ENCODE data around the gene SMIM28.

Gene SMIM28

DNA sequence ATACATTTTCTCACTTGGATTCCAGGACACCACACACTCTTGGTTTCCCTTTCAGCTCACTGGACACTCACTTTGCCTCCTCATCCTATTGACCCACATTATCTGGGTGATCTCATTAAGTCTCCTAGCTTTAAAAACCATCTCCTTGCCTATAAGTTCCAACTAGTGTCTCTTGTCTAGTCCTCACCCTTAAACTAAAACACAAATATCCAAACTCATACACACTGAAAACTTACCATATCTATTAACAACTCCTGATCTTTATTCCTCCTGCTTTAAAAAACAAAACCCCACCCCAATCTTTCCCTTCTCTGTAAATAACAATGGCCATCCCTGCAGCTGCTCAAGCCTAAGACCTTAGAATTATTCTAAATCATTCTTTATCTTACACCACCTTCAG, 3.5 kb upstream of the SMIM28 start:
- no peak for DNase-seq (ENCODE audit: low read depth in 2 of 2)

DNA sequence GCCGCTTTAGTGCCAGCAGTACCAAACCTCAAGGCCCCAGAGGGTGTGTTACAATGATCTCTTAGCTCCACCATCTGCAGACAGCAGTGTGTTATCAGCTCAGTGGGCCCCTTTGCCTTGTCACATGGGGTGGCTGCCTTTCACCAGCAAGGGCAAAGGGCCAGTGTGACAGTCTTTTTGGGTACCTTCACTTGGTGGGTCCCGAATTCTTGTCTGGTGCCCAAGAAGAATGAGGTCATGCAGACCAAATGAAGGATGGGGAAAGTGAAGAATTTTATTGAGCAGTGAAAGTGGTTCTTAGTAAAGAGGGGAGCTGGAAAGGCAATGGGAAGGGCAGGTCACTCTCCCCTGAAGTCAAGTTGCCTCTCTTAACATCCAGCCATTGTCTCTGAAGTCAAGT, 2.9 kb upstream of the SMIM28 start:
- DNase-seq (ENCODE audit: low read depth in 2 of 2) = no peak

DNA sequence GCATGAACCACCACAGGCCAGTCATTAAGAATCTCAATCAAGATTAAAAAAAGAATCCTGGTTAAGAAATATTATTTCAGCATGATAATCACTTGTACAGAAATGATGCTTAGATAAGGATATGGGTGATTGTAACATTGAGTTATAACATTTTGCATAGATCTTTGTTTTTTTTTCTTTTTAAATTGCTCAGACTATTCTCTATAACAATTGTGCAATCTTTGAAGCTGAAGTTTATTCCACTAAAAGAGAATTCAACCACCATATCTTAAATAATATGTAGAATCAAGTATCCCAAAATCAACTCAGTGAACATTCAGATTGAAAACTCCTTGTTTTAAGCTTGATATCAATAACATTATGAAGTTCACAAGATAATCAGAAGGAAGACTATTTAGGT, 663 bp upstream of the SMIM28 start:
- DNase-seq (ENCODE audit: low read depth in 2 of 2) = no peak

DNA sequence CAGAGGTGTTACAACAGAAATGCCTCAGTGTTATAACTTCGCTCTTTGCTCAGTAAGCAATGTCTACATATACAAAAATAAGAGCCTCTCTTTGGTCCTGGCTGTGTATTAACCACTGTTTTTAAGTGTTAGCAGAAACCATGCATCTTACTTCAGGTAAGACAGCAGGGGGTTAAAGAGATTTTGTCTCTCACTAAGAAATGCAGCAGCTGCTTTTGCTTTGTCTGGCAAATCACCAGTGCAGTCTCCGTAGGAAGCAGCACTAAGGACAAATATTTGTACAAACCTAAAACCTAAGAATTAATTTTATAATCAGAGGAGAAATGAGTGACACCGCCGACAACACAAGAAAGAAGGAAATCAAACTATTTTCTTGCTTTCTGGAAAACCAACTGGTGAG, 758 bp downstream of the SMIM28 start:
- DNase-seq (ENCODE audit: low read depth in 2 of 2) = no peak

DNA sequence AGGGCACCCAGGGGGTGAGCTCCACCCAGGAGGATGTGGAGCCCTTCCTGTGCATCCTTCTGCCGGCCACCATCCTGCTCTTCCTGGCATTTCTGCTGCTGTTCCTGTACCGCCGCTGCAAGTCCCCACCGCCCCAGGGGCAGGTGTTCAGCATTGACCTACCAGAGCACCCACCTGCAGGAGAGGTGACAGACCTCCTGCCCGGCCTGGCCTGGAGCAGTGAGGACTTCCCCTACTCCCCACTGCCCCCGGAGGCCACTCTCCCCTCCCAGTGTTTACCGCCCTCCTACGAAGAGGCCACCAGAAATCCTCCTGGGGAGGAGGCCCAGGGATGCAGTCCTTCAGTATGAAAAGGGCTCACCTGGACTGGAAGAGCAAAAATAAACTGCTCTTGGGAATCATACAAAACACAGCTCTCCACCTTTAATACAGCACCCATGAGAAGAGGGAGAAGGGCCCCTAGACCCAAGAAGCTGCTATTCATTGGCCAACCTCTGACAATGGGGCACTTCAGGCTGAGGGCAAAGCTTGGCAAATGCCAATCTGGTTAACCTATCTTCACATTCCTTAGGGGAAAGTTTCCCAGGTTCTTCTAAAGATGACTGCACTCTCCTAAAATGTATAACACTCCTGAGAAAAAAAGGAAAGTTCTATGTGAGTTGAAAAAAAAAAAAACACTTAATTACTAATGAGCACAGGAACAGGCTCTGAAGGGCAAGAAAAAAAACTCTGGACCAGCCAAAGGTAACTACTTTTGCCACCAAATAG, 5.0 kb downstream of the SMIM28 start:
- DNase-seq (ENCODE audit: low read depth in 2 of 2) = no peak

DNA sequence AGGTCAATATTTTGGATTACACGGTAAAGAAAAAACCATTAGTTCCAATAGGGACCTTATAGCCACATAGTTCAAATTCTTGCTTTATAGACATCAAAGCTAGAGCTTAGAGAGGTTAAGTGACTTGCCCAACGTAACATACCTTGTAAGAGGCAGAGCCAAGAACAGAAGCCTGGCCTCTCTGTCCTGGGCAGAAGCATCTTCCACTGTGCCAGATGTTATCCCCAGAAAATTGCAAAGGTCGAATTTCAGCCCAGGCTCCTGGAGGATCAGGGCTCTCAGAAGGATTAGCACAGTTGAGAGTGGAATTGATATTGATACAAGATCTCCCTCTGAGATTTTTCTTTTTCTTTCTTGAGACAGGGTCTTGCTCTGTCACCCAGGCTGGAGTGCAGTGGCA, 6.1 kb downstream of the SMIM28 start:
- no peak for DNase-seq (ENCODE audit: low read depth in 2 of 2)

DNA sequence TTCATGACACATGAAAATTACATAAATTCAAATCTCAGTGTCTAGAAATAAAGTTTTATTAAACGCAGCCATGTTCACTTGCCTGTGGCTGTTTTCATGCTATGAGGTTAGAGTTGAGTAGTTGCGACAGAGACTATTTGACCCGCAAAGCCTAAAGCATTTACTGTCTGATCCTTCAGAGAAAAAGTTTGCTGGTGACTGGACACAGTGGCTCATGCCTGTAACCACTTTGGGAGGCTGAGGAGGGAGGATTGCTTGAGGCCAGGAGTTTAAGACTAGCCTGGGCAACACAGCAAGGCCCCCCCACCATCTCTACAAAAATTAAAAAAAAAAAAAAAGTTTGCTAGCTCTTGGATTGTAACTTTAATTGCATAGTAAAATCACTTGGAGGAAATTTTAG, 9.2 kb downstream of the SMIM28 start:
- DNase-seq (ENCODE audit: low read depth in 2 of 2) = no peak

DNA sequence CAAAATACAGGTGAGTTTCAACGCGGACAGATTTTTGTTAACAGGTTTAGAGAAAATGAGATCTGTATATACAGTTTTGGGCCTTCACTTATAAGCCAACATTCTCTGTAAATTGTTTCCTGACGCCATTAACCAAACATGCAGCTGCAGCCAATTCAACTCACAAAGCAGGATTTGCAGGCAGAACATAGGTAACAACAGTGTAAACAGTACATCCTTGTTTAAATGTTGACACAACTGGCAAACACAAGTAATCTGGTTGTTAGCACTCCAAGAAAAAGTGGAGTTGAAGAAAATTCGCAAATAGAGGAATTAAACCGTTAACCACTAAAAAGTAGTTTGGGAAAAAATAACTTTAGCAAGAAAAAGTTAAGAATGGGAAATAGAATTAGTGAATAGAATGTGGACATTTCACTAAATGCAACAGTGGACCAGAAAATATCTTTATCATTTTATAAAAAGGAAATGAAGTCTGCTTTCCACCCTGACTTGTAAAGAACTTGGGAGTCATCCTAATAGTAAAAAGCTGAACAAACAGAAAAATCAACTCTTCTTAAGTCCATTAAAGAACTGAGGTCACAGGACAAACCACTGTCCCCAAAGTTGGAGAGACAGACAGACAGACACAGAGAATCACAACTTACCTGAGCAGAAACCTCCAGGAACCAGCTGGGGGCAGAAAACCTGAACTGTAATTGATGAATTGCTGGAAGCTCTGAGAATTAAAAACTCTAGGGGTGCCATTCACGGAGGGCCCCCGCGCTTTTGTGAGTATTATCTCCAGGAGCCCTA, 10.1 kb downstream of the SMIM28 start:
- no peak for DNase-seq (ENCODE audit: low read depth in 2 of 2)

DNA sequence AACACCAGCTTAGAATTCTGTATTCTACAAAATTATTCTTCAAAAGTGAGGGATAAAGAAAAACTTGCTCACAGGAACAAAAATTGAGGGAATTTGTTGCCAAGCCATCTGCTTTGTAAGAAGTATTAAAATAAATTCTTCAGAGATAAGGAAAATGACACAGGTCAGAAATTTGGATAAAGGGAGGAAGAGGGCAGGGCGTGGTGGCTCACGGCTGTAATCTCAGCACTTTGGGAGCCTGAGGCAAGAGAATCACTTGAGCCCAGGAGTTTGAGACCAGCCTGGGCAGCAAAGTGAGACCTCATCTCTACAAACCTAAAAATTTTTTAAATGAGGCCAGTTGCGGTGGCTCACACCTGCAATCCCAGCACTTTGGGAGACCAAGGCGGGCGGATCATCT, 11.8 kb downstream of the SMIM28 start:
- DNase-seq (ENCODE audit: low read depth in 2 of 2) = no peak

DNA sequence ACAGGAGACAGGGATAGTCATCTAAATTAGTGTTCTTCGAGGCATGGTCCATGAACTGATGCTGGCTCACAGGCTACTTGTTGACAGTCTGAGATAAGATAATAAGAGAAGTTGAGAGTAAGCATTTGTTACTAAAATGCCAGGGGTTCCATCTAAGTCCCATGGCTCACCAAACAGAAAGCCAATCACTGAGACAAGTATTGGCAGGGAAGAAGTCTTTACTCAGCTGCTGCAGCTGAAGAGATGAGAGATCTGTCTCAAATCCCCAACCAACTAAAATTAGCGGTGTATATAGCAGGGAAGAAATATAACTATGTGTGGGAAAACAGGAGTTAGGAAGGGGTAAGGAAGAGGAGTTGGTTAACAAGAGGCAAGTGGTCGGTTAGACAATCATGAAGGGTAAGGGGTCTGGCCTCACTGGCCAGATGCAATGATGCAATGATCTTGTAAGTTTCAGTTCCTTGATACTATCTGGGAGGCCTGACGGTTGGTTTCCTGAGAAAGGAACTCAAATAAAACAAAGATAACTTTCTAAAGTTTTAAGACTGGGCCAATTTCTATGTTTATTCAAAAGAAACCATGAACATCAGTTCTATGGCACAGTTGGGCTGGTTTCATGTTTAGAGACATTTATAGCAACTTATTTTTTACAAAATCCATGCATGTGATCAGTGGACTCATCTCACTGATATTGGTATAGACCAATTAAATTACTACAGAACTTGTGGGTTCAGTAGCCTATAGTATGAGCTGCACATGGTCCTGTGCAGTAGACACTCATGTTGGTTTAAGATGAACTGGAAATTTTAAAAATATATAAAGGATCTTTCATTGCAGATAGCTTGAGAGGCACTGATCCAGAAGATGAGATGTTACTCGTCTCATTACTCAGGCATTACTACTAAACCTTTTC, 16.4 kb downstream of the SMIM28 start:
- DNase-seq (ENCODE audit: low read depth in 2 of 2) = no peak

DNA sequence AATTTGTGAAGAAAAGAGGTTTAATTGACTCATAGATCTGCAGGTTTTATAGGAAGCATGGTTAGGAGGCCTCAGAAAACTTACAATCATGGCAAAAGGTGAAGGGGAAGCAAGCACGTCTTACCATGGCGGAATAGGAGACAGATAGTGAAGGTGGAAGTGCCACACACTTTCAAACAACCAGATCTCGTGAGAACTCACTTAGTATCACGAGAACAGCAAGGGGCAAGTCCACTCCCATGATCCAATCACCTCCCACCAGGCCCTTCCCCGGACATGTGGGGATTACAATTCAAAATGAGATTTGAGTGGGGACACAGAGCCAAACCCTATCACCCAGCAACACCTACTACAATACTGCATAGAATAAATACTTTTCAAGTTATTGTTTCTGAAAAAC, 19.0 kb downstream of the SMIM28 start:
- no peak for DNase-seq (ENCODE audit: low read depth in 2 of 2)

DNA sequence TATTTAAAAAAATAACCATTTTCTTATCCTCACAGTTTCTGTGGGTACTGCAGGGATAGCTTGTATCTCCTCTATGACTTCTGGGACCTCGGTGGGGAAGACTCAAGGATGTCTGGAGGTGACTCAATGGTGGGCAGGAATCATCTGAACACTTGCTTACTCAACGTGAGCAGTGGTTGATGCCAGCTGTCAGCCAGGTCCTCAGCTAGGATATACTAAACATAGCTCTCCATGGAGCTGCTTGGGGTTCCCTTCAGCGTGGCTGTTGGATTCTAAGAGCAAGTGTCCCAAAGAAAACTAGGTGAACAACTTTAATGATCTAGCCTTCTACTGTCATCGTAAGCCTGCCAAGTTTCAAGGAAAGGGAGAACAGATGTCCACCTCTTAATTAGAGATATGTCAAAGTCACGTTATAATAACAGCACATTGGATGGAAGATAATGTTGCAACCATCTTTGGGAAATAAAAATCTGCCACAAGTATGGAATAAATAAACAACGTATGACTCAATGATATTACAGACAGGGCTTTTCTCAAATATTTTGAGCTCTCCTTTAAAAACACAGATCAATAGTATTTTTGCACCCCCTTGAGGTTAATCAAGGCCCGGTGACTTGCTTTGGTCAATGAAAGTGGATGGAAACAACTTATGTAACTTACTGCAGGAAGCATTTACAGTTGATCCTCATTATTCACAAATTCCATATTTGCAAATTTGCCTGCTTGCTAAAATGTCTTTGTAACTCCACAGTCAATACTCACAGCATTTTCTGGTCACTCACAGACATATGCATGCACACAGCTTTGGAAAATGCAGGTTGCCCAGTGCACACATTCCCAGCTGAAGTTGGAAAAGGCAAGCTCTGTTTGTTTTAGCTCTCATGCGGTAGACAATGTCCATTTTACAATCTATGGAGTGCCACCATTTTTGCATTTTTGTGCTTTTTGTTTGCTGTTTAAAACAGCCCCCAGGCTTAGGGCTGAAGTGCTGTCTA, 19.7 kb downstream of the SMIM28 start:
- DNase-seq (ENCODE audit: low read depth in 2 of 2) = no peak

DNA sequence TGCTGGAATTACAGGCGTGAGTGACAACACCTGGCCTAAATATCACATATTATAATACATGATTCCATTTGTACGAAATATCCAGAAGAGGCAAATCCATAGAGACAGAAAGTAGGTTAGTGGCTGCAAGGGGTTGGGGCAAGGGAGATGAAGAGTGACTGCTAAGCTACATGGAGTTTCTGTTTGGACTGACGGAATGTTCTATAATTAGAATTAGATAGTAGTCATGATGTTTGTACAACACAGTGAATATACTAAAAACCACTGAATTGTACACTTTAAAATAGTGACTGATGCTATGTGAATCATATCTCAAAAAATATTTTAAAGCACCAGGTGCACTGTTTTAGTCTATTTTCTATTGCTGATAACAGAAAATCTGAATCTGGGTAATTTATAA, 22.6 kb downstream of the SMIM28 start:
- DNase-seq (ENCODE audit: low read depth in 2 of 2) = no peak

DNA sequence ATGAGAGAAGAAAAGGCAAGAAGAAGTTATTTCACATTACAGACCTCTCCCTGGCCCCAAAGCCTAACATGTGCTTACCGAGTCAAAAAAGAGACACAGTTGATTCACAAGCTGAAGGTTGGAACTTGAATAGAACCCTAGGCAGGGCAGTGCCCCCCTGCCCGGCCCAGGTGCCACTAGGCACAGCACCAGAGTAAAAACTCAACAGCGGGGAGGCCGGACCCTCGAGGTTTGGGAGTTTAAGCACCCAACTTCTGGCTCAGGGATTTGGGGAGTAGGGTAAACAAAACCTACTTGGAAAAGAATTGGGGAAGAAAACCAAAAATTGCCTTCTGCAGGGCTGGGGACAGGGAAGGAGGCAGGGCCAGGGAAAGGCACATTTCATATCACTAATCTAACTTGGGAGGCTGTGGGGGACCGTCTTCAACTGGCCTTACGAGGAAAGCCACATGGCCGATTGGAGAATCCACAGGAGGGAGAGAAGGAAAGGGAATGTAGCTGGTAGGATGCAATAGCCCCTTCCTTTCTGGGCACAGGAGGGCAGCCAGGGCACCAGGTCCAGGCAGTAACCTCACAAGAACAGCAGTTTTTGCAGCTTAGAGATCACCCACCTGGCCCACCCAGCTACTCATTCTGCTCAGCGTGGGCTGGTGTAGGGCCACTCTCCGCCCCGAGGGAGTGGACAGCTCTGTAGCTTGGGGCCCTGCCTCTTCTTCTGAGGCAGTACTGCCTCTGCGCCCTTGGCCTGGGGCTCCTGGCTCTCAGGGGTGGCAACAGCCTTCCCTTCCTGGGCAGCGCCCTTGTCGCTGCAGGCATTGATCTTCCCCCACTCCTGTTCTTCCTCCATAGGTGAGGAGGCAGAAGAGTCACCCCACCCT, 24.5 kb downstream of the SMIM28 start:
- no peak for DNase-seq (ENCODE audit: low read depth in 2 of 2)

DNA sequence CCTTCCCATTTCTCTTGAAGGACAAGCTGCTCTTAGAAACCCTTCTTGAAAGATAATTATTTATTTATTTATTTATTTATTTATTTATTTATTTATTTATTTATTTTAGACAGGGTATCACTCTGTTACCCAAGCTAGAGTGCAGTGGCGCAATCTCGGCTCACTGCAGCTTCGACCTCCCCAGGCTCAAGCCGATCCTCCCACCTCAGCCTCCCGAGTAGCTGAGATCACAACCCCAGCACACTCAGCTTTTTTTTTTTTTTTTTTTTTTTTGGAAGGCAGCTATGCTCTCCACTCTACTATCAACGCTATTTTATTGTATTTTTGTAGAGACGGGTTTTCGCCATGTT, 25.1 kb downstream of the SMIM28 start:
- DNase-seq (ENCODE audit: low read depth in 2 of 2) = no peak

DNA sequence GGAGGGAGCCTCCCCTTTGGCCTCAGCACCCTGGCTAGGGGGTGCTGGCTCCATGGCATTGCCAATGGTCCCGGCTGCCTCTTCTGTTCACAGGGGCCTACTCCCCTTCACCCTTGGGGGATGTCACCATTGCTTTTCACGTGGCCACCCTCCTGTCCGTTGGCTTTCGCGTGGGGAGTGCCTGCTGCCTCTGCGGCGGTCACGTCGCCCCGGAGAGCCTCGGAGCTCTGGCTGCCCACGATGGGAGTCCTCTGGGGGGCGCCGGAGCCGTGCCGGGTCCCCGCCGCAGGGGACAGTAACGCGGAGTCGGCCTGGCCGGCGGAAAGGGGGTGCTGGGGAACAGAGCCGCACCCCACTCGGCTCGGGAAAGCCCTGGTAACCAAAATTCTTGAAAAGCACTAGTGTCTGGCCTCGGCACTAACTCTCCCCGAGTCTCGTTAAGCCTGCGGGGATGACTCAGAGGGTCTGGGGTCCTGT, 25.7 kb downstream of the SMIM28 start:
- DNase-seq (ENCODE audit: low read depth in 2 of 2) = no peak

DNA sequence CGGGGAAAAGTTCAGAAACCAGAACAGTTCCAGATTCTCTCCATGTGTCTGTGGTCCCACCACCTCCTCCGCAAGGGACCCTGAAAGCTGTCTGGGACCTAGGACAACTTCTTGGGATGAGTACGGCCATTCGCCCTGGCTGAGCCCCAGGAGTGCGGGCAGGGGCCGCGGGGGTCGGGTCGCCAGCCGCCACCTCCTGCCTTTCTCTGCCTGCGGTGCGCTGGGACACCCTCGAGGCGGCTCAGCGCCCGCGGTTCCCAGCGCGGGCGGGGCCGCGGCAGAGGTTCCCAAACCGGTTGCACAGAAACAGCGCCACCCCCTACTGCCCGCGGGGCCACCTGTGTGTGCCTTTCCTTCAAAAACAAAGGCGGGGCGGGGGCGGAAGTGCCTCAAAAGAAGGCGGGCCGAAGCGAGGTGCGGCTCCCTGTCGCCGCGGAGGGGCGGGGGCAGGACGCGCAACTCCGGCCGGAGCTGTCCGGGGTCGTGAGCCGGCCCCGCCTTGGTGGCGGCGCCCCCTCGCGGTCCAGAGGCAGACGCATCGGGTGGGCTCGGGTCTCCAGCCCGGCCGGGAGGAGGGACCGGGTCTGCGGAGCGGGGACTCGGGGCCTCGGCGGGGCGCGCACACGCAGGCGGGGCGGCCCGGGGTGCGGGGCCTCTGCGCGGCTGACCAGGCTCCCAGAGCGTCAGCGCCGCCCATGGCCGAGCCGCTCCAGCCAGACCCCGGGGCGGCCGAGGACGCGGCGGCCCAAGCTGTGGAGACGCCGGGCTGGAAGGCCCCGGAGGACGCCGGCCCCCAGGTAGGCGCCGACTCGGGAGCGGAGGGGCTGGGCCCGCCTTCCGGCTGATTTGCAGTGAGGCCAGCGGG, 26.3 kb downstream of the SMIM28 start, which contains the start of gene HEBP2:
Gene HEBP2, plus strand, starts transcription at position 423 of the 865 bp plus-strand sequence. Its CDS starts 273 bp downstream, at position 696.
- peak; percentile 59 to 89 for DNase-seq (ENCODE audit: low read depth in 2 of 2)

DNA sequence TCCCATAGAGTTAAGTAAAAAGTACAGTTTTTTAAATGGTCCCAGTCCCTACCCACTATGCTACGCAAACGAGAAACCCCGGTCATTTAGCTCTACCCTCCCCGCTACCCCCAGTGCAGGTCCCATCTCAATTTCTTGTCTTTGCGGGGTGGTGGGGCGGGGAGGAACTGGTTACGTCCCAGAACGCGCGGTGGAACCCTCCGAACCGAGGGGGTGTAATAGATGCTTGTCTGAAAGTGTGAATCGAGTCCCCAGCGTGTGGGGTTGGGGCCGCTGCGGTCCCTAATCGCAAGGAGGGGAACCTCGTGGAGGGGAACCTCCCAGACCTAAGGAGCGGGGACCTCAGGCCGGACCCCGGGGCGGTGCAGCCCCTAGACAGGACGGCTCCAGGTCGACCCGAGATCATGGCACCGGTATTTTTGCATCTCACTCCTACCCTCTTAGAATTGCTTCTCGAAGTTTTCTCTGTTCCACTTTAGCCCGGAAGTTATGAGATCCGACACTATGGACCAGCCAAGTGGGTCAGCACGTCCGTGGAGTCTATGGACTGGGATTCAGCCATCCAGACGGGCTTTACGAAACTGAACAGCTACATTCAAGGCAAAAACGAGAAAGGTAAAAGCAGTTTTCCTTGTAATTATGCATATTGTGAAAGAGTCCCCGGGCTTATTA, 27.1 kb downstream of the SMIM28 start:
- no peak for DNase-seq (ENCODE audit: low read depth in 2 of 2)
